ENCODE measurements around the gene KIF4A. TPM values are rescaled to one million over a fixed set of nuclear protein-coding genes. Genes with fewer than 3 reads are reported as not detected.
A peak's percentile ranks its signal among the peaks of the same experiment; 100 is the strongest.

Gene KIF4A
- total and polyA plus RNA-seq, 10 of the 15 experiments (the other 5 are each of a cell fraction or from before 2014, with no cell fraction given): 10.8 to 28.8 (median 22.5) TPM

- TF ChIP-seq NRF1 (conservative IDR thresholded peaks at IDR 0.05; ENCODE audit: low read depth, low read length) (peak; percentile 71), CEBPB (IDR thresholded peaks at IDR 0.05; ENCODE audit: borderline replicate concordance in 1 of 2, low read depth in 2 of 2, low read length in 2 of 2) (no peak), RUNX3 (IDR thresholded peaks at IDR 0.05; ENCODE audit: low read length) (peak; percentile 40; the same call in 1 of the 2 replicates), MEF2A (IDR thresholded peaks at IDR 0.05; ENCODE audit: insufficient read depth, low read depth, low read length) (no peak), NR2C1 (IDR thresholded peaks at IDR 0.05) (peak; percentile 85), NFXL1 (IDR thresholded peaks at IDR 0.05; ENCODE audit: borderline replicate concordance) (no peak), NFYB (IDR thresholded peaks at IDR 0.05; ENCODE audit: insufficient read depth, low read depth, low read length) (peak; percentile 79), HSF1 (IDR thresholded peaks at IDR 0.05; ENCODE audit: low read depth, low read length) (no peak), ASH2L (IDR thresholded peaks at IDR 0.05; ENCODE audit: borderline replicate concordance, low read depth) (no peak), ATF7 (IDR thresholded peaks at IDR 0.05; ENCODE audit: low read depth) (no peak), SRF (IDR thresholded peaks at IDR 0.05; ENCODE audit: low read depth in 2 of 2, low read length in 2 of 2) (no peak), HDGF (IDR thresholded peaks at IDR 0.05) (no peak), IKZF2 (IDR thresholded peaks at IDR 0.05) (no peak), FOXM1 (IDR thresholded peaks at IDR 0.05; ENCODE audit: low read depth, low read length) (no peak), ZNF384 (IDR thresholded peaks at IDR 0.05; ENCODE audit: borderline replicate concordance, low read depth, low read length) (no peak), YY1 (IDR thresholded peaks at IDR 0.05; ENCODE audit: low read depth, low read length) (no peak), SKIL (IDR thresholded peaks at IDR 0.05; ENCODE audit: low read depth, poor library complexity, severe bottlenecking) (no peak), E2F8 (IDR thresholded peaks at IDR 0.05; ENCODE audit: low read depth, partially characterized antibody) (no peak), NR2F1 (conservative IDR thresholded peaks at IDR 0.05) (no peak), KAT2A (conservative IDR thresholded peaks at IDR 0.05; ENCODE audit: control insufficient read depth, low read depth, low read length) (no peak), STAT1 (conservative IDR thresholded peaks at IDR 0.05) (no peak), POU2F2 (IDR thresholded peaks at IDR 0.05; ENCODE audit: borderline replicate concordance, low read depth, low read length) (no peak), SIN3A (IDR thresholded peaks at IDR 0.05; ENCODE audit: low read depth, low read length) (peak; percentile 98), SMARCA5 (IDR thresholded peaks at IDR 0.05) (no peak), ZSCAN29 (IDR thresholded peaks at IDR 0.05) (no peak)
These were observed at the start of gene KIF4A, which contains the start of gene PDZD11 (continued) for GRCh38 chrX:70289793-70290770.

Data from GM12878 (cell line).